Karpas-422 (cell line): Measurements from ENCODE around the gene CASKIN1. TPM values are rescaled to one million over a fixed set of nuclear protein-coding genes. Genes with fewer than 3 reads are reported as not detected.

Experiments
- DNase-seq: peaks from one replicate; pipeline ENCODE4 v3.0.0-alpha.2; 2015
- H2AFZ ChIP-seq: fragments of 200-600 bp; sonication (generic); 2 replicates; pipeline ENCODE4 v1.6.1; 2014; ENCODE audit warnings: antibody characterized with exemption, low read length, mixed read lengths
- H3K27ac ChIP-seq: fragments of 200-600 bp; sonication (generic); 2 replicates; pipeline ENCODE4 v1.5.1; 2014; ENCODE audit warnings: mild to moderate bottlenecking, low read length, moderate library complexity
- H3K27me3 ChIP-seq: fragments of 200-600 bp; sonication (generic); 2 replicates; pipeline ENCODE4 v1.6.1; 2014; ENCODE audit warnings: low read length, mixed read lengths
- H3K36me3 ChIP-seq: fragments of 200-600 bp; sonication (generic); 2 replicates; pipeline ENCODE4 v1.6.1; 2014; ENCODE audit warnings: low read length, mixed read lengths; ENCODE audit not compliant: insufficient read depth
- H3K4me1 ChIP-seq: fragments of 200-600 bp; sonication (generic); 2 replicates; pipeline ENCODE4 v1.6.1; 2014; ENCODE audit warnings: mild to moderate bottlenecking, low read length, mixed read lengths
- H3K4me2 ChIP-seq: fragments of 200-600 bp; sonication (generic); 2 replicates; pipeline ENCODE4 v1.6.1; 2014; ENCODE audit warnings: low read length, low read depth, mild to moderate bottlenecking; ENCODE audit not compliant: poor library complexity, severe bottlenecking
- H3K4me3 ChIP-seq: fragments of 200-600 bp; sonication (generic); 2 replicates; pipeline ENCODE4 v1.5.1; 2014; ENCODE audit warnings: mild to moderate bottlenecking, antibody characterized with exemption, low read length, mixed read lengths
- H3K79me2 ChIP-seq: fragments of 200-600 bp; sonication (generic); 2 replicates; pipeline ENCODE4 v1.6.1; 2014; ENCODE audit warnings: mild to moderate bottlenecking, low read length, mixed read lengths
- H3K9ac ChIP-seq: fragments of 200-600 bp; sonication (generic); 2 replicates; pipeline ENCODE4 v1.6.0; 2014; ENCODE audit warnings: low read length
- H3K9me2 ChIP-seq: fragments of 200-600 bp; sonication (generic), shearing (Covaris generic); replicated peaks from 2 replicates; pipeline ENCODE4 v1.6.0; 2014; ENCODE audit warnings: mild to moderate bottlenecking, low read length, moderate library complexity; ENCODE audit not compliant: insufficient read depth
- H3K9me3 ChIP-seq: fragments of 300-700, 200-600 bp; sonication (generic); 2 replicates; pipeline ENCODE4 v1.6.1; 2014; ENCODE audit warnings: low read length, mixed read lengths
- H4K20me1 ChIP-seq: fragments of 200-600 bp; sonication (generic); 2 replicates; pipeline ENCODE4 v1.6.1; 2014; ENCODE audit warnings: mild to moderate bottlenecking, antibody characterized with exemption, low read length, low read depth; ENCODE audit not compliant: insufficient read depth
- total RNA-seq: library from RNA; depleted of rRNA; stranded (reverse); fragments of >200 nt; shearing (Covaris generic); gene quantifications from 2 replicates; pipeline ENCODE4 v1.2.3, GENCODE V29; 2014; ENCODE audit warnings: low replicate concordance

CASKIN1 gene
- total RNA-seq, 1 experiment from 2014 or later: not detected

DNA sequence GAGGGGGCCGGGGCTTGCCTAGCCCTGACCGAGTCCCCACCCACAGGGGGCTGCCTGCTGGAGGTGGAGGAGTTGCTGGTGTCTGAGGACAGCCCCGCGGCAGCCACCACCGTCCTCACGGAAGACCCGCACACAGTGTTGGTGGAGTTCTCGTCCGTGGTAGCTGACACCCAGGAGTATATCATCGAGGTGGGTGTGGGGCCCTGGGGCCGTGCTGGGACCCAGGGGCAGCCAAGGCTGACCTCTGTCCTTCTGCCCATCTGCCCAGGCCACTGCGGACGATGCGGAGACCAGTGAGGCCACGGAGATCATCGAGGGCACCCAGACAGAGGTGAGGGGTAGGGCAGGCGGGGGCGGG is 38.4 kb upstream of the CASKIN1 start:
- Histone ChIP-seq H3K4me3 (no peak overlapping the region), H2AFZ (no peak overlapping the region), H4K20me1 (0 out of 2 replicates have a peak, but pooled peaks cover 3% of the 10 kb centered on the region), H3K9ac (no peak overlapping the region), H3K36me3 (no peaks in the 10 kb centered on the region; the same call in 1 of the 2 replicates), H3K4me2 (no peak overlapping the region), H3K27me3 (no peaks in the 10 kb centered on the region), H3K4me1 (no peaks in the 10 kb centered on the region), H3K9me3 (no peaks in the 10 kb centered on the region), H3K27ac (no peak overlapping the region), H3K9me2 (no peaks in the 10 kb centered on the region), H3K79me2 (no peaks in the 10 kb centered on the region)
- DNase-seq: no peak

GRCh38 chr16:2233872-2234812 is 37.7 kb upstream of the CASKIN1 start:
- Histone ChIP-seq H3K9me3 (no peaks in the 10 kb centered on the region), H3K36me3 (no peaks in the 10 kb centered on the region; the same call in 1 of the 2 replicates), H2AFZ (no peak overlapping the region), H3K27ac (no peak overlapping the region), H3K4me1 (no peaks in the 10 kb centered on the region), H3K27me3 (no peaks in the 10 kb centered on the region), H3K9ac (no peak overlapping the region), H3K4me3 (no peak overlapping the region), H4K20me1 (0 out of 2 replicates have a peak, but pooled peaks cover 3% of the 10 kb centered on the region), H3K9me2 (no peaks in the 10 kb centered on the region), H3K4me2 (no peak overlapping the region), H3K79me2 (no peaks in the 10 kb centered on the region)
- DNase-seq: no peak

DNA sequence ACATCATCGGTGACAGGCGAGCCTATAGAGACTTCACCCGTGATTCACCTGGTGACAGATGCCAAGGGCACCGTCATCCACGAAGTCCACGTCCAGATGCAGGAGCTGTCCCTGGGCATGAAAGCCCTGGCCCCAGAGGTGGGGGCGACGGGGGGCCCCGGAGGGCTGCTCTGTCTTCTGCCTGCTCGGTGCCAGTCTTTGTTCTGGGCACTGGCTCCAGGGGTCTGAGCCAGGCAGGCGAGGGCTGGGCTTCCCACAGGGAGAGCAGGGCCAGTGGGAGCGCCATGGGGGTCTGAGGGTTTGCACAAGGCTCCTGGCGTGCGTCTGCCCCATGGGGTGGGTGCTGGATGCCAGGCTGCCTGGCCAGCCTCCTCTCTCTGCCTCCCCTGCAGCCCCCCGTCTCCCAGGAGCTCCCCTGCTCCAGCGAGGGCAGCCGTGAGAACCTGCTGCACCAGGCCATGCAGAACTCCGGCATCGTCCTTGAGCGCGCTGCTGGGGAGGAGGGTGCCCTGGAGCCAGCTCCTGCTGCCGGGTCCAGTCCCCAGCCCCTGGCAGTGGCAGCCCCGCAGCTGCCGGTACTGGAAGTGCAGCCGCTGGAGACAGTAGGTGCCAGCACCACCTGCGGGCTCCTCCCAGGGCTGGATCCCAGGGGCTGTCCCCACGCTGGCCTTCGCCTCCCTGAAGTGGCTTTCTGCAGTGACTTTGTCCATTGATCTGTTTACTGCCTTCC is 36.8 kb upstream of the CASKIN1 start:
- Histone ChIP-seq H3K36me3 (no peaks in the 10 kb centered on the region; the same call in 1 of the 2 replicates), H3K79me2 (peaks cover 1% of the 10 kb centered on the region; the same call in 1 of the 2 replicates), H4K20me1 (0 out of 2 replicates have a peak, but pooled peaks cover 7% of the 10 kb centered on the region)

GRCh38 chr16:2232094-2232990 is 35.9 kb upstream of the CASKIN1 start:
- no peaks in the 10 kb centered on the region for H3K27me3 ChIP-seq
- H3K9me3 ChIP-seq: no peaks in the 10 kb centered on the region
- no peak overlapping the region for H3K4me3 ChIP-seq
- H3K79me2 ChIP-seq: peaks cover 9% of the 10 kb centered on the region
- H3K9ac ChIP-seq: no peak overlapping the region
- no peak overlapping the region for H3K27ac ChIP-seq
- no peaks in the 10 kb centered on the region for H3K4me1 ChIP-seq
- H3K4me2 ChIP-seq: no peak overlapping the region
- H4K20me1 ChIP-seq: 0 out of 2 replicates have a peak, but pooled peaks cover 11% of the 10 kb centered on the region
- H3K36me3 ChIP-seq: no peaks in the 10 kb centered on the region; the same call in 1 of the 2 replicates
- H2AFZ ChIP-seq: no peak overlapping the region
- no peak for DNase-seq
- no peaks in the 10 kb centered on the region for H3K9me2 ChIP-seq

More for the DNA sequence above, 36.8 kb upstream of the CASKIN1 start:
- no peaks in the 10 kb centered on the region for H3K9me2 ChIP-seq
- no peaks in the 10 kb centered on the region for H3K9me3 ChIP-seq
- H3K27ac ChIP-seq: no peak overlapping the region
- H3K9ac ChIP-seq: no peak overlapping the region
- no peak overlapping the region for H3K4me2 ChIP-seq
- H3K4me3 ChIP-seq: no peak overlapping the region
- H2AFZ ChIP-seq: no peak overlapping the region
- no peak for DNase-seq
- no peaks in the 10 kb centered on the region for H3K4me1 ChIP-seq
- H3K27me3 ChIP-seq: no peaks in the 10 kb centered on the region

DNA sequence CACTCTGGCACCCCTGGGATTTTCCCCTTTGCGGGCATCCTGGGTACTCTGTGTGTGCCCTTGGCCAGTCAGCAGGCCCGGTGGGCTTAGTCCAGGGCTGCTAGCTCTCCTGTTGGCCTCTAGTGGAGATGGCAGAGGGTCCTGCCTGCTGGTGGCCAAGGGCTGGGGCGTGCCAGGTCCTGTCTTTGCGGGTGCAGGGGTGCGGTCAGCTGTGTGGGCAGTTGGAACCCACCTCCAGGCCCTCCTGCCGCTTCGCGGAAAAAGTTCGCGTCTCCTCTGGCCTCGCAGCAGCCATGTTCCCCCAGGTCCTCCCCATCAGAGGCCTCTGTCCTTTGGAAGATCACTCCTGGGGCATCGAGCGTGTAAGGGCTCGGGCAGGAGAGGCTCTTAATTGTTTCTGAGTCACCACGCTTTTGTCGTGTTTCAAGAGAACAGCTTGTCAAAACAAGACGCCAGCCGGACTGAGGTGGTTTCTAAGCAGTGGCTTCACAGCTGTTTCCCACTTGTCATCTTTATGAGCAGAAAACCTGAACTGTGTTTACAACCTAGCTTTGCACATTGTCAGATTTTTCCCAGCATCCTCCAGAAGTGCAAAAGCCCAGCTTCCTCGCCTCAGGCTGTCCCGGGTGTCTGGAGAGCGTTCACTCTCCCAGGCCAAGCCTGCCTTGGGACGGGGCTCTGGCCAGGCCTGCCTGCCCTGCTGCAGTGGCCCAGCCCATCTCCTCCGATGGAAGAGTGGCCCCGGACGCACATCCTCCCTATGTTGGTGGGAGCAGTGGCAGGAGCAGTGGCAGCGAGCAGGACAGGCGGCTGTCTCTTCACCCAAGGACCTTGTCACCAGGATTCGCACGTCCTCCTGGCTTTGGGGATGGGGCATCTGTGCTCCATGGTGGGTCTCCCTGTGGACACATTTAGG is 34.9 kb upstream of the CASKIN1 start:
- Histone ChIP-seq H3K9me2 (no peaks in the 10 kb centered on the region), H2AFZ (no peak overlapping the region), H3K79me2 (peaks cover 18% of the 10 kb centered on the region), H3K36me3 (no peaks in the 10 kb centered on the region; the same call in 1 of the 2 replicates), H3K4me1 (no peaks in the 10 kb centered on the region), H3K9me3 (no peaks in the 10 kb centered on the region), H3K9ac (no peak overlapping the region), H3K4me3 (no peak overlapping the region), H3K4me2 (no peak overlapping the region), H4K20me1 (0 out of 2 replicates have a peak, but pooled peaks cover 17% of the 10 kb centered on the region), H3K27ac (no peak overlapping the region), H3K27me3 (no peaks in the 10 kb centered on the region)
- no peak for DNase-seq

DNA sequence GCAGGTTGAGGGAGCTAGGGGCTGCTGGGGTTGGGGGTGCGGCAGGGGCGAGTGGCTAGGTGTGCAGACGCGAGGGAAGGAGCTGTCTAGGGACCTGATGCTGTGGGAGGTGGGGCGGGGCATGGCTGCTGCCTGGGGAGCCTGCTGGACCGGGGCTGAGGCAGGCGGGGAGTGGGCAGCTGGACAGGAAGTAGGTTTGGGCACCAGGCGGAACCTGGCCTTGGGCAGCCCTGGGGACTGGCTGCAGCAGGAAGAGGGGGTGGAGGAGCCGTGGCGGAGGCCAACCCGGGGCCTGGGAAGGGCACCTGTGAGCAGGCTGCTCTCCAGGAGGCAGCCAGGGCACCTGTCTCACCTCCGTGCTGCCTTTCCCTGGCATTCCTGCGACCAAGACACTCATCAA is 34.0 kb upstream of the CASKIN1 start:
- Histone ChIP-seq H4K20me1 (0 out of 2 replicates have a peak, but pooled peaks cover 19% of the 10 kb centered on the region), H3K27me3 (no peaks in the 10 kb centered on the region), H3K9ac (no peak overlapping the region), H3K4me1 (no peaks in the 10 kb centered on the region; the same call in 1 of the 2 replicates), H3K4me2 (no peak overlapping the region), H3K79me2 (peaks cover 27% of the 10 kb centered on the region), H3K4me3 (no peak overlapping the region), H3K9me3 (no peaks in the 10 kb centered on the region), H3K27ac (no peak overlapping the region), H3K9me2 (no peaks in the 10 kb centered on the region), H3K36me3 (no peaks in the 10 kb centered on the region; the same call in 1 of the 2 replicates), H2AFZ (no peak overlapping the region)
- no peak for DNase-seq

- no peaks in the 10 kb centered on the region for H3K27me3 ChIP-seq
- H3K4me1 ChIP-seq: peaks cover 6% of the 10 kb centered on the region
- H3K9me2 ChIP-seq: no peaks in the 10 kb centered on the region
- H3K79me2 ChIP-seq: peaks cover 34% of the 10 kb centered on the region
- H3K9me3 ChIP-seq: no peaks in the 10 kb centered on the region
- H3K4me2 ChIP-seq: no peak overlapping the region
- no peak overlapping the region for H3K27ac ChIP-seq
- H2AFZ ChIP-seq: no peak overlapping the region
- 0 out of 2 replicates have a peak, but pooled peaks cover 19% of the 10 kb centered on the region for H4K20me1 ChIP-seq
- H3K4me3 ChIP-seq: no peak overlapping the region
- no peak for DNase-seq
- H3K9ac ChIP-seq: no peak overlapping the region
- no peaks in the 10 kb centered on the region; the same call in 1 of the 2 replicates for H3K36me3 ChIP-seq
These were observed 33.3 kb upstream of the CASKIN1 start for GRCh38 chr16:2229632-2230250.
